GM18861 (cell line): ENCODE measurements around the gene TCP11L2.
A peak's percentile ranks its signal among the peaks of the same experiment; 100 is the strongest.
"Not testable (repeated sequence)": the region's sequence is repeated elsewhere in the genome, so short reads cannot be mapped to it uniquely, and the experiment has no call there.

Experiments used
- ATAC-seq: cut with Tn5 transposase; IDR thresholded peaks from one replicate; pipeline ENCODE4 v1.9.1; 2021; ENCODE audit not compliant: unreplicated experiment

TCP11L2 gene

GRCh38 chr12:106284358-106285105 lies 18.0 kb upstream of the TCP11L2 start:
- ATAC-seq: no peak

- peak; percentile 61 for ATAC-seq
Measured at GRCh38 chr12:106285982-106286381, 16.6 kb upstream of the TCP11L2 start.

DNA sequence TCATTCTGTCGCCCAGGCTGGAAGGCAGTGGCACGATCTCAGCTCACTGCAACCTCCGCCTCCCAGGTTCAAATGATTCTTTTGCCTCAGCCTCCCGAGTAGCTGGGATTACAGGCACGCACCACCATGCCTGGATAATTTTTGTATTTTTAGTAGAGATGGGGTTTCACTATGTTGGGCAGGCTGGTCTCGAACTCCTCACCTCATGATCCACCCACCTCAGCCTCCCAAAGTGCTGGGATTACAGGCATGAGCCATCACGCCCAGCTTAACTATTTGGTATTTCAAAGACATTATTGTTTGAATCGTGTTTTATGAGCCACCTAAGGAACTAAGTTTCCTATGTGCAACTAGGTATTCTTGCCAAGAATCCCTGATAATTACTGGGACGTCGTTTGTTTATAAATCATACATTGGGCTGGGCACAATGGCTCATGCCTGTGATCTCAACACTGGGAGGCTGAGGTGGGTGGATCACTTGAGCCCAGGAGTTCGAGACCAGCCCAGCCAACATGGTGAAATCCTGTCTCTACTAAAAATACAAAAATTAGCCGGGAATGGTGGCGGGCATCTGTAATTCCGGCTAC lies 15.9 kb upstream of the TCP11L2 start:
- not testable (repeated sequence) for ATAC-seq

GRCh38 chr12:106287364-106287763 lies 15.2 kb upstream of the TCP11L2 start:
- ATAC-seq: no peak

DNA sequence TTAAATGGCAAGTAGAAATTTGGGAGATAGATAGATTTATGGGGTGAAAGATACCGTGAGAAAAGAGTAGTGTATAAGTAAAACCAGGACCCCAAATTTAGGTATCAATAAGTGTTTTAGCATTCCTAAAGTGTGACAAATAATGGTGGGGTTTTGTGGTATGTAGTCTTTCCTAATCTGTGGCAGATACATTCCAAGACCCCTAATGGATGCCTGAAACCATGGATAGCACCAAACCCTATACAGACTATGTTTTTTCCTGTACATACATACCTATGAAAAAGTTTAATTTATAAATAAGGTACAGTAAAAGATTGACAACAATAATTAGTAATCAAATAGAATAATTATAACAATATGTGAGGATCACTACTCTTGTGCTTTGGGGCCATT lies 14.4 kb upstream of the TCP11L2 start:
- ATAC-seq: no peak

DNA sequence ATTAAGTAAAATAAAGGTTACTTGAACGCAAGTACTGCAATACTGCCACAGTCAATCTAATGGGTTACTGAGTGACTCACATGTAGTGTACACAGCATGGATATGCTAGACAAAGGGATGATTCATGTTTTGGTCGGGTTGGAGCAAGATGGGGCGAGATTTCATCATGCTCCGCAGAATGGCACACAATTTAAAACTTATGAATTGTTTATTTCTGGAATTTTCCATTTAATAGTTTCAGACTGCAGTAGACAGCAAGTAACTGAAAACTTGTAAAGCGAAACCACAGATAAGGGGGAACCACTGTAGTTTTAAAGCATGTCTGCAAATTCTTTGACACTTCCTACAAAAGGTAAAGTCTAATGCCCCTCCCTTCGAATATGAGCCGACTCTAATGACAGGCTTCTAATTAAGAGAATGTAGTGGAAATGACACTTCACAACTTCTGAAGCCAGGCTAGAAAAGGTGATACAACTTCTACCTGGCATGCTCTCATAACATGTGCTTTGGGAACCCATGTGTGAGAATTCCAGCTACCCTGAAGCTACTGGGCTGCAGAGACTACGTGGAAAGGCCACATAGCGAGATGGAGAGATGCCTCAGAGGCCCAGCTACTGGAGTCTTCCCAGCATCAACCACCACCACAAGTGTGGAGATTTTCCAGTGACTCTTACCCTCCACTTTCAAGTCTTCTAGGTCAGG lies 13.9 kb upstream of the TCP11L2 start:
- ATAC-seq: no peak

DNA sequence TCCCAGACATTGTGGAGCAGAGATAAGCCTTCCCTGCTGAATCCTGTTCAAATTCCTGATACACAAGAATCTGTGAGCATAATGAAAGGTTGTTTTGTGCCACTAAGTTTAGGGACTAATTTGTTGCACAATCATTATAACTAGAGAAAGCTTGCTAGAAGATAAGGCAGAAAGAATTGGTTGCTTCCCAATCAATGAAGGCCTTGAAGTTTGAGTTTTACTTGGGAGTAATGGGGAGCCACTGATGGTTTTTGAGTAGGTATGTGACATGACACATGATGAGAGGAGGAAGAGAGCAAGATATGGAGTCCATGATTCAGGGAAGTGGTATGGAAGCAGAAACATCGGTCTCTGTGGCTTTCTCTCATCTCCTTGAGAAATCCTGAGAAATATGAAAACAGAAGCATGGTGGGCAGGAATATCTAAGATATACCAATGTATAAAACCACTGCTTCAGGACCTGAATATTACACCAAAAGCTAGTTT lies 13.3 kb upstream of the TCP11L2 start:
- ATAC-seq: no peak

- no peak for ATAC-seq
Measured at GRCh38 chr12:106290666-106291065, 11.9 kb upstream of the TCP11L2 start.

GRCh38 chr12:106291342-106291741 lies 11.2 kb upstream of the TCP11L2 start:
- no peak for ATAC-seq

DNA sequence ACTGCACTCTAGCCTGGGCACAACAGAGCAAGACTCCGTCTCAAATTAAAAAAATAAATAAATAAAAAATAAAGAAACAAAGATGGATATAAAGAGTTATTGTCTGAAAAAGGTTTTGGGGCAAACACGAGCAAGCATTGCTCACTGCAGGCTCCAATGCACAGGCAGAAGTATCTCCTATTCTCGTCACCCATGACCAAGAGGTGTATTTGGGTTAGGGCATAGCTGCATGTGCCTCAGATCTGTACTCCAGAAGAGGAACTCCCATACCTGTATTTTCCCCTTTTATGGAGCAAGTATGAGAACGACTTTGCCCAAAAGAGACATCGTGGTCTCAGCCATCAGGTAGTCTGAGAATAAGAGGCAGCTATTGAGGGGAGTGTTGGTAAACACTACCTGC lies 10.2 kb upstream of the TCP11L2 start:
- ATAC-seq: no peak

DNA sequence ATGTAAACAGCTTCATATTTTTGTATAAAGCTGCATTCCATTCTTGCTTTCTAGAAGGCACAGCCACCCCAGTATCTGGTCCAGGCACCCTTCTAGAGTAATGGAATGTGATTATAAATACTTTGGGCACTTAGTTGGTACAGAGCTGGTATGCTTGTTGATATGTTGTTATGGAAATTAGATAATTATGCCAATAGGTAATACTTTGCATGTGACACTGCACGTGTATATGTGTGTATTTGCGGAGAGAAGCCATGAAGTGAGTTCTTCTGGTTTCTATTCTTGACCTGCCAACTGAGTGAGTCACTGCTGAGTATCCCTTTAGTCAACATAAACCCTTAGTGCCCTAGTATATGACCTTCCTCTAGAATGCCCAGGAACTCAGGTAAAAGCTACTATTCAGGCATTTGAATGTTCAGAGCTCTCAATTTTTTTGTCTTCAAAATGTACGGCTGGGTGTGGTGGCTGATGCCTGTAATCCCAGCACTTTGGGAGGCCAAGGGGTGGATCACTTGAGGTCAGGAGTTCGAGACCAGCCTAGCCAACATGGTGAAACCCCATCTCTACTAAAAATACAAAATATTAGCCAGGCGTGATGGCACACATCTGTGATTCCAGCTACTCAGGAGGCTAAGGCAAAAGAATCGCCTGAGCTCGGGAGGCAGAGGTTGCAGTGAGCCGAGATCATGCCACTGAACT lies 6.2 kb upstream of the TCP11L2 start:
- ATAC-seq: no peak

DNA sequence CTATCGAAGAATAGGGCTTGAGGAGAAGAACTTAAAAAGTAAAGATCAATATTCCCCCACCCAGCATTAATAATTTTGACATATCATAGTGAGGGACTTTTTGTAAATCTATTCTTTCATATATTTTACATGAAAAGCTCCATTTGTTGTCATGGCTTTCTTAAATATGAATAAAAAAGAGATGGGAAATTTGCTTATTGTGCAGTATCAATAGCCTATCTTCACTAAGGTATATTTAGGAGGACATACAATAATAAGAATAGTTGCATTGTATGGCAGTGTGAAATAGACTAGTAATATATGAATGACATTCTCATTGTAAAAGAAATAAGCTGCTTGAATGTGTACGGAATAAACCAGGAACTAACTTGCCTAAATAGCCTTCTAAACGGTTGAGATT lies 5.5 kb upstream of the TCP11L2 start:
- no peak for ATAC-seq

- ATAC-seq: no peak
Measured at GRCh38 chr12:106297681-106298080, 4.9 kb upstream of the TCP11L2 start.

- ATAC-seq: no peak
Measured at GRCh38 chr12:106299202-106299774, 3.2 kb upstream of the TCP11L2 start.

DNA sequence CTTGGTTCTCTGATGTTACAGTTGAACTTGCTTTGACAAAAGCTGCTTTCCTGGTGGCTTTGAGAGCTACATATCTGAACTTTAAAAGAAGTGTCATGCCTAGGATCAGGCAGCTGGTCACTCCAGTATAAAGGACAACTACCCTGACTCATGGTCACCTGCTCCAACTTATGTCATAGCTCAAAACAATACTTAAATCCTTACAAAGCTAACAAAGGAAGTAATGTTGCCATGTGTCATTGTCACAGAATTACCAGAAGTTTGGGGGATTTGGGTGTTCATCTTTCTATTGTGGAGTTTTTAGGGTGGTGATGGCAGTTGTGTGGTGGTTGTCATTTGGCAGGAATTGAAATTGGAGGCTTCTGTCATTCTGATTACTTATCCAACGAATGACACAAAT lies 1.8 kb upstream of the TCP11L2 start:
- no peak for ATAC-seq

DNA sequence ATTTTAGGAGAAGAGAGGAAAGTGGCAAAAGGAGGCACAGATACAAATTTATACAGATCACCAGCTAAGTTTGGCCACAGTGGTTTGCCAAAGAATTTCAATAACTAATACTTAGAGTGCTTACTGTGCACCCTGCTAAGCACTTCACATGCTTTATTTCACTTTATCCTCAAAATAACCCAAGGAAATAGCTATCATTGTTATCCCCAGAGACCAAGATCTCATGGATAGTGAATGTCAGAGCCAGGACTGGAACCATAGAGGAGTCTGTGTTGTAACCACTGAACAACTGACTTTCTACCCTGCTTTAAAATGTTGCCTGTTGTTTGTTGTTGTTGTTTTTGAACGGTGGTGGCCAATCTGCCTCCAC lies 1.3 kb upstream of the TCP11L2 start:
- no peak for ATAC-seq

- ATAC-seq: peak; percentile 76
Measured at GRCh38 chr12:106301611-106302321, 767 bp upstream of the TCP11L2 start.

DNA sequence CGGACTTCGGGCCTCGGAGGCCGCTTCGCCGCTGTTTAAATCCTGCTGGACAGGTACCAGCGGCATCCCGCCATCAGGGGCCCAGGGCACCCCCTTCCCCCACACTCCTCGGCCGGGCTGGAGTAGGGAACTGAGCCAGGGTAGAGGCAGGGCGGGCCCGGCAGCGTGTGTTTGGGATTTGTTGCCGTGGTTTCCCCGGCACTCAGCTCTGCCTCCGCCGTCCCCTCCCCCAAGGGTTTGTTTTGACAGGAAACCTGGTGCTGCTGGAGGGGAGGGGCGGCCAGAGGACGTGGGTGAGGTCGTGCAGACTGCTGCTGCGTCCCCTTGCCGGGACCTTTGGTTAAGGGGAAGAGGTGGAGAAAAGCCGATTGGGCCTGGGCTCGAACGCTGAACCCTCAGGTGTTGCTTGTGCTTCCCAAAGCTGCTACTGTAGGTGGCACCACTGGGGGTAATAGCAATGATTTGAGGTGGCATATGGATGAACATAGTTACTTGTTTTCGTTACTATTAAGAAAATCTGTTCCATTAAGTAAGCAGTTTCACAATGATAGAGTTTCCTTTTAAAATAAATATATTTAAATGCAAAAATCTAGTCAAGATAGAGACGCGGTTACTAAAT lies 778 bp downstream of the TCP11L2 start:
- peak; percentile 21 for ATAC-seq

DNA sequence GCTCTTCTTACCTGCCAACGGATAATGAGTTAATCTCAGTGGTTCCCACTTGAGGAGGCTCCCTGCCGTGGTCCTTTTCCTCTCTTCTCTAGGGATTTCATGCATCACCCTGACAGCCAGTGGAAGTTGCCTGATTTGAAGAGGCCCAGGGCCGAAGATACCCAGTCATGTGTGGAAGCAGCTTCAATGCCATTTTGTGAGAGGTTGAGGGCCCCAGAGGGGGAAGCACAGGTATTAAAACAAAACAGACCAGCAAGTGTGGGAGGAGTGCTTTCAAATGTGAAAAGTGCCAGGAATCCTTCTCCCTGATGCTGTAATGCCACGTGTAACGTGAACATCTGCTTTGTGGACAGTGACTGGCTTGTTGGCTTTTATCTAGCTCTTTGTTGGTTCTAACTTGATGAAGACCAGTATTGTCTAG lies 1.5 kb downstream of the TCP11L2 start:
- no peak for ATAC-seq

DNA sequence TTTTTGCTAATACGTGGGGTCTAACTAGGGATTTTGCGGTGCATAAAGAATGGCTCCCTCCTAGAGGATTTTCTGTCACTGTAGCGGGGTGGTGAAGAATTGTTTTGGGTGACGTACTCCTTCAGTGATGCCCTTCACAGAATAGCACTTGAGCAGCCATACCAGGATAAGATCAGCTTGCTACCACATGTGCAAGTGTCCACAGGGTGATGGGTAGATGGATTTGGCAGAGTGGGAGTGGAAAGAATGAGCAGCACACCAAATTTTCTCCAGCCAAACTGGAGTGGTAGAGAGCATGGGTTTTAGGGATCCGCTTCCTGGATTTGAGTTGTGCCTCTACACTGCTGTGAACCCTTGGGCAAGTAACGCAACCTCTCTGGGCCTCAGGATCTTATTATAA lies 2.3 kb downstream of the TCP11L2 start:
- no peak for ATAC-seq
